ENCODE results near the gene MAST1.
"Not testable (repeated sequence)": the region's sequence is repeated elsewhere in the genome, so short reads cannot be mapped to it uniquely, and the experiment has no call there.

Gene MAST1

GRCh38 chr19:12899891-12900518, 61.7 kb downstream of the MAST1 start:
- no peaks in the 10 kb centered on the region for H3K4me1 ChIP-seq (ENCODE audit: control insufficient read depth in 1 of 2, insufficient read depth in 2 of 2, low read length in 2 of 2)
- no peak overlapping the region for H3K9ac ChIP-seq (ENCODE audit: low read depth in 1 of 2, low read length in 2 of 2)
- peaks cover 7 to 16% of the 10 kb centered on the region in 2 donors for H3K36me3 ChIP-seq (ENCODE audit: control insufficient read depth in 1 of 2, insufficient read depth in 2 of 2, low read length in 2 of 2)
- no peak overlapping the region for H3K4me3 ChIP-seq (ENCODE audit: low read depth in 1 of 2, low read length in 2 of 2)
- no peaks in the 10 kb centered on the region for H3K27me3 ChIP-seq (ENCODE audit: control insufficient read depth in 1 of 2, insufficient read depth in 2 of 2, low read length in 2 of 2)
- H3K9me3 ChIP-seq (ENCODE audit: control insufficient read depth in 1 of 2, low read length in 2 of 2): no peaks in the 10 kb centered on the region
- no peak overlapping the region for H3K27ac ChIP-seq (ENCODE audit: low read depth, low read length)

- H3K9me3 ChIP-seq (ENCODE audit: control insufficient read depth in 1 of 2, low read length in 2 of 2): no peaks in the 10 kb centered on the region
- H3K36me3 ChIP-seq (ENCODE audit: control insufficient read depth in 1 of 2, insufficient read depth in 2 of 2, low read length in 2 of 2): no peaks in the 10 kb centered on the region
- H3K27ac ChIP-seq (ENCODE audit: low read depth, low read length): no peak overlapping the region
- peaks cover 1% of the 10 kb centered on the region in 2 donors for H3K4me1 ChIP-seq (ENCODE audit: control insufficient read depth in 1 of 2, insufficient read depth in 2 of 2, low read length in 2 of 2)
- H3K4me3 ChIP-seq (ENCODE audit: low read depth in 1 of 2, low read length in 2 of 2): no peak overlapping the region
- H3K27me3 ChIP-seq (ENCODE audit: control insufficient read depth in 1 of 2, insufficient read depth in 2 of 2, low read length in 2 of 2): no peaks in the 10 kb centered on the region
- H3K9ac ChIP-seq (ENCODE audit: low read depth in 1 of 2, low read length in 2 of 2): no peak overlapping the region
Measured at GRCh38 chr19:12907166-12907565, 68.9 kb downstream of the MAST1 start.

GRCh38 chr19:12912571-12912970, 74.3 kb downstream of the MAST1 start:
- H3K4me3 ChIP-seq (ENCODE audit: low read depth in 1 of 2, low read length in 2 of 2): no peak overlapping the region
- H3K27me3 ChIP-seq (ENCODE audit: control insufficient read depth in 1 of 2, insufficient read depth in 2 of 2, low read length in 2 of 2): no peaks in the 10 kb centered on the region
- H3K27ac ChIP-seq (ENCODE audit: low read depth, low read length): no peak overlapping the region
- H3K4me1 ChIP-seq (ENCODE audit: control insufficient read depth in 1 of 2, insufficient read depth in 2 of 2, low read length in 2 of 2): peaks cover 12 to 15% of the 10 kb centered on the region in 2 donors
- peak overlapping the region in 1 of 2 donors; percentile 25 for H3K9ac ChIP-seq (ENCODE audit: low read depth in 1 of 2, low read length in 2 of 2)
- no peaks in the 10 kb centered on the region for H3K36me3 ChIP-seq (ENCODE audit: control insufficient read depth in 1 of 2, insufficient read depth in 2 of 2, low read length in 2 of 2)
- no peaks in the 10 kb centered on the region for H3K9me3 ChIP-seq (ENCODE audit: control insufficient read depth in 1 of 2, low read length in 2 of 2)

GRCh38 chr19:12913011-12913561, 74.8 kb downstream of the MAST1 start:
- Histone ChIP-seq H3K27me3 (ENCODE audit: control insufficient read depth in 1 of 2, insufficient read depth in 2 of 2, low read length in 2 of 2) (no peaks in the 10 kb centered on the region), H3K36me3 (ENCODE audit: control insufficient read depth in 1 of 2, insufficient read depth in 2 of 2, low read length in 2 of 2) (no peaks in the 10 kb centered on the region), H3K4me1 (ENCODE audit: control insufficient read depth in 1 of 2, insufficient read depth in 2 of 2, low read length in 2 of 2) (peaks cover 12 to 15% of the 10 kb centered on the region in 2 donors), H3K9me3 (ENCODE audit: control insufficient read depth in 1 of 2, low read length in 2 of 2) (no peaks in the 10 kb centered on the region), H3K27ac (ENCODE audit: low read depth, low read length) (peak overlapping the region; percentile 5), H3K4me3 (ENCODE audit: low read depth in 1 of 2, low read length in 2 of 2) (peak overlapping the region in 1 of 2 donors; percentile 26), H3K9ac (ENCODE audit: low read depth in 1 of 2, low read length in 2 of 2) (peak overlapping the region in 1 of 2 donors; percentile 25)

- no peaks in the 10 kb centered on the region for H3K9me3 ChIP-seq (ENCODE audit: control insufficient read depth in 1 of 2, low read length in 2 of 2)
- H3K27me3 ChIP-seq (ENCODE audit: control insufficient read depth in 1 of 2, insufficient read depth in 2 of 2, low read length in 2 of 2): no peaks in the 10 kb centered on the region
- peaks cover 12 to 15% of the 10 kb centered on the region in 2 donors for H3K4me1 ChIP-seq (ENCODE audit: control insufficient read depth in 1 of 2, insufficient read depth in 2 of 2, low read length in 2 of 2)
- H3K4me3 ChIP-seq (ENCODE audit: low read depth in 1 of 2, low read length in 2 of 2): peak overlapping the region in 1 of 2 donors; percentile 26
- H3K27ac ChIP-seq (ENCODE audit: low read depth, low read length): peak overlapping the region; percentile 5
- no peak overlapping the region for H3K9ac ChIP-seq (ENCODE audit: low read depth in 1 of 2, low read length in 2 of 2)
- H3K36me3 ChIP-seq (ENCODE audit: control insufficient read depth in 1 of 2, insufficient read depth in 2 of 2, low read length in 2 of 2): no peaks in the 10 kb centered on the region
Measured at GRCh38 chr19:12913851-12914690, 75.8 kb downstream of the MAST1 start.

GRCh38 chr19:12915860-12916259, 77.5 kb downstream of the MAST1 start:
- H3K4me3 ChIP-seq (ENCODE audit: low read depth in 1 of 2, low read length in 2 of 2); H3K27me3 ChIP-seq (ENCODE audit: control insufficient read depth in 1 of 2, insufficient read depth in 2 of 2, low read length in 2 of 2); H3K36me3 ChIP-seq (ENCODE audit: control insufficient read depth in 1 of 2, insufficient read depth in 2 of 2, low read length in 2 of 2); H3K9ac ChIP-seq (ENCODE audit: low read depth in 1 of 2, low read length in 2 of 2); H3K9me3 ChIP-seq (ENCODE audit: control insufficient read depth in 1 of 2, low read length in 2 of 2); H3K27ac ChIP-seq (ENCODE audit: low read depth, low read length): not testable (repeated sequence)
- peaks cover 12 to 15% of the 10 kb centered on the region in 2 donors for H3K4me1 ChIP-seq (ENCODE audit: control insufficient read depth in 1 of 2, insufficient read depth in 2 of 2, low read length in 2 of 2)

GRCh38 chr19:12918253-12918652, 79.9 kb downstream of the MAST1 start:
- Histone ChIP-seq H3K9me3 (ENCODE audit: control insufficient read depth in 1 of 2, low read length in 2 of 2) (no peaks in the 10 kb centered on the region), H3K27ac (ENCODE audit: low read depth, low read length) (no peak overlapping the region), H3K4me1 (ENCODE audit: control insufficient read depth in 1 of 2, insufficient read depth in 2 of 2, low read length in 2 of 2) (peaks cover under 1 to 3% of the 10 kb centered on the region in 2 donors), H3K9ac (ENCODE audit: low read depth in 1 of 2, low read length in 2 of 2) (no peak overlapping the region), H3K27me3 (ENCODE audit: control insufficient read depth in 1 of 2, insufficient read depth in 2 of 2, low read length in 2 of 2) (no peaks in the 10 kb centered on the region), H3K36me3 (ENCODE audit: control insufficient read depth in 1 of 2, insufficient read depth in 2 of 2, low read length in 2 of 2) (peaks cover 6 to 10% of the 10 kb centered on the region in 2 donors), H3K4me3 (ENCODE audit: low read depth in 1 of 2, low read length in 2 of 2) (no peak overlapping the region)

GRCh38 chr19:12921047-12921446, 82.7 kb downstream of the MAST1 start:
- Histone ChIP-seq H3K4me1 (ENCODE audit: control insufficient read depth in 1 of 2, insufficient read depth in 2 of 2, low read length in 2 of 2) (no peaks in the 10 kb centered on the region), H3K4me3 (ENCODE audit: low read depth in 1 of 2, low read length in 2 of 2) (no peak overlapping the region), H3K9me3 (ENCODE audit: control insufficient read depth in 1 of 2, low read length in 2 of 2) (no peaks in the 10 kb centered on the region), H3K27ac (ENCODE audit: low read depth, low read length) (no peak overlapping the region), H3K27me3 (ENCODE audit: control insufficient read depth in 1 of 2, insufficient read depth in 2 of 2, low read length in 2 of 2) (no peaks in the 10 kb centered on the region), H3K9ac (ENCODE audit: low read depth in 1 of 2, low read length in 2 of 2) (no peak overlapping the region), H3K36me3 (ENCODE audit: control insufficient read depth in 1 of 2, insufficient read depth in 2 of 2, low read length in 2 of 2) (peaks cover 16 to 29% of the 10 kb centered on the region in 2 donors)

- Histone ChIP-seq H3K4me3 (ENCODE audit: low read depth in 1 of 2, low read length in 2 of 2) (no peak overlapping the region), H3K4me1 (ENCODE audit: control insufficient read depth in 1 of 2, insufficient read depth in 2 of 2, low read length in 2 of 2) (no peaks in the 10 kb centered on the region), H3K9me3 (ENCODE audit: control insufficient read depth in 1 of 2, low read length in 2 of 2) (no peaks in the 10 kb centered on the region), H3K36me3 (ENCODE audit: control insufficient read depth in 1 of 2, insufficient read depth in 2 of 2, low read length in 2 of 2) (peaks cover 24 to 42% of the 10 kb centered on the region in 2 donors), H3K9ac (ENCODE audit: low read depth in 1 of 2, low read length in 2 of 2) (no peak overlapping the region), H3K27ac (ENCODE audit: low read depth, low read length) (no peak overlapping the region), H3K27me3 (ENCODE audit: control insufficient read depth in 1 of 2, insufficient read depth in 2 of 2, low read length in 2 of 2) (no peaks in the 10 kb centered on the region)
Measured at GRCh38 chr19:12922959-12923358, 84.6 kb downstream of the MAST1 start.
